NCI-H187 treated with DMSO at 0.1 percent for 48 hours (cell line): Measurements from ENCODE around the gene GRIK4.

Experiments
- DNase-seq: peaks from one replicate; lab custom pipeline; 2025; lab: John Stamatoyannopoulos, UW

Gene GRIK4

GRCh38 chr11:120954381-120954780 is 442.8 kb downstream of the GRIK4 start:
- DNase-seq = no peak

DNA sequence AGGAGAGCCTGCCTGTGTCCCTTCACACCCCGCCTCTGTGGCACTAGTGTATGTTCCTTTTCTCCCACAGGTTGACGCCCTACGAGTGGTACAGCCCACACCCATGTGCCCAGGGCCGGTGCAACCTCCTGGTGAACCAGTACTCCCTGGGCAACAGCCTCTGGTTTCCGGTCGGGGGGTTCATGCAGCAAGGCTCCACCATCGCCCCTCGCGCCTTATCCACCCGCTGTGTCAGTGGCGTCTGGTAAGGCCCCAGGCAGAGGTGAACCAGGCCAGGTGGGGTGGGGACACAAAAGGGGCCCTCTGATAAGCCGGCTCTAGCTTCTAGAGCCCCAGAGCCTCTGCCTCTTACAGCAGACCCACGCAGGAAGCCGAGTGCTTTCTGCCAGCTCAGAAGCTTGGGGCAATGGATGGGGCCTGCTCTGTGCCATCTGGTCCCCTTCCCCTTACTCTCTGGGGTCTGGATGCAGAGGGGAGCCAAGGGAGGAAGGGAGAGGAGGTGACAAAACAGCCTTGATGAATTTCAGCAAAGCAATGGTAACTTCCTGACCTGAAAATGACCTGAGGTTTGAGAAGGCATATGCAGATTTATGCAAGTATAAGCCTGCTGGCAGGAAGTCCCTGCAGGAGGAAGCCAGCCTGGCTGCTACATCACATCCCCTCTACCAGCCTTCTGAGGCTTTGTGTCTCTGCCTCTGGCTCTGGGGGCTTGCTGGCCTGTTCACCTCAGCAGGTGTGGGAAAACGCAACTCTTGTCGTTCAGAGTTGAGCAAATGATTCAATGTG is 445.4 kb downstream of the GRIK4 start:
- no peak for DNase-seq

- DNase-seq = no peak
Observed at GRCh38 chr11:120958185-120958584, 446.6 kb downstream of the GRIK4 start.

DNA sequence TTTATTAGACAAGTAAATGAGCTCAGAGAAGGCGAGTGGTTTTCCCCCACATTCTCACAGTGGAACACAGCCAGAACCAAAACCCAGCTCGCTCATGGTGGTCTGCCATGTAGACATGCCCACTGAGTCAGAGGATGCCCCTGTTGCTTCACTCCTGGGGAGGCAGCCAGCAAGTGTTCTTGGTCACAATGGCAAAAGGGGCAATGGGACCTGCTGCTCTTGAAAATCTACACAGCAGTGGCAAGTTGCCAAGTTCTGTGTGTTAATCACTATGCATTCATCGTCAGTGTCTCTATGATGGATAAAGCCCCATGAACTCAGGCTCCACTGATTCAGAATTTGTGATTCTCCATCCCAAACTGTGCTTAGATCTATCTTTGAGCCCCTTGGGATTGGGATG is 447.6 kb downstream of the GRIK4 start:
- no peak for DNase-seq

- no peak for DNase-seq
Observed at GRCh38 chr11:120964857-120965256, 453.3 kb downstream of the GRIK4 start.

GRCh38 chr11:120966840-120967239 is 455.3 kb downstream of the GRIK4 start:
- no peak for DNase-seq

DNA sequence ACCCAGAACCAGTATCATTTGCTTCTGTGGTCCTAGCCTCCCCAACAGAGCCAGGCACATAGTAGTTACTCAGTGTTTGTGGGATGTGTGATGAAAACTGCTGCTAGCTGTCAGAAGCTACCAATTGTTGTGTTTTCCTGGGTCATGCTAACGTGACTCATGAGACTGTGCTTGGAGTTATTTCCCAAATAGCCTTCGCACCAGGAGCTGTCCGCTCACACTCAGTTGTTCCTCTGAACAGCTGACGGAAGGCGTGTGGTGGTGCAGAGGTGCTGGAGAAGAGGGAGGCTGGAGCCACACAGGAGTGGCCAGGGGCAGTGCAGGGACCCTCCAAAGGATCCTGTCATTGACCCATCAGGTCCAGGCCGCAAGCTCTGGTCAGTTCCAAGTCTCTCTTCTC is 458.4 kb downstream of the GRIK4 start:
- DNase-seq = no peak

DNA sequence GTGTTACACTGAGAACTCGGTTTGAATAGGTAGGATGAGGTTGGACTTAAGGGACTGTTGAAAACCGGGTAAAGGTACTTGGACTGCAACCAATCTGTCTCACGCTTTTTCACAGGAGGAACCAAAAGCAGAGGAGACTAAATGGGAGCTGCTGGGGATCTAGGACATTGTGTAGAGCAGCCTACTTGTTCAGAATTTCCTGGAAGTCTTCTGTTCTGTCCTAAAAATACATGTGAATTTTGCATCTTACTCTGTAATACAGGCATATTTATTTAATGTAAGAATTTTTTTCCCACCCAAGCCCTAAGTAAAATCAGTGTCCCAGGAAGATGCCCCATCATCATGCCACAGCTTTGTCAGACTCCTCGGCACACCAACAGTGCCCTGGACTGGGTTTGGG is 460.3 kb downstream of the GRIK4 start:
- DNase-seq = no peak

DNA sequence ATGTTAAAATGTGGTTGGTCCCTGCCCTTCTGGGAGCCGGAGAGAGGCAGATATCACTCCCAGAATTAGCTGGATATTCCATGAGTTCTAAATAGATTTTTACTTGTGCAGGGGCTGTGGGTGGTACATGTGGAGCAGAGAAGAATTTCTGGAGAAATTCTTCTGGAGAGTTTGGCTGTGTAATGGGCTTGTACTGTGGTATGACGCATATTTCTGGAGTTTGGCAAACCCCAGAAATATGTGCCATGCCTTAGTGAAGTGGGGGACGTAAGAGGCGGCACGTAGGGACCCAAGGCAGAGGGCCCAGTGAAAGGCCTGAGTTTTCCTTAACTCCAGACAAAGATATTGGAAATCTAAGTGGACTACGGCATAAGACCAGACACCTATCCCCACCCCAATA is 461.1 kb downstream of the GRIK4 start:
- DNase-seq = no peak

GRCh38 chr11:120973501-120973900 is 462.0 kb downstream of the GRIK4 start:
- no peak for DNase-seq

- no peak for DNase-seq
Observed at GRCh38 chr11:120974466-120974865, 462.9 kb downstream of the GRIK4 start.

DNA sequence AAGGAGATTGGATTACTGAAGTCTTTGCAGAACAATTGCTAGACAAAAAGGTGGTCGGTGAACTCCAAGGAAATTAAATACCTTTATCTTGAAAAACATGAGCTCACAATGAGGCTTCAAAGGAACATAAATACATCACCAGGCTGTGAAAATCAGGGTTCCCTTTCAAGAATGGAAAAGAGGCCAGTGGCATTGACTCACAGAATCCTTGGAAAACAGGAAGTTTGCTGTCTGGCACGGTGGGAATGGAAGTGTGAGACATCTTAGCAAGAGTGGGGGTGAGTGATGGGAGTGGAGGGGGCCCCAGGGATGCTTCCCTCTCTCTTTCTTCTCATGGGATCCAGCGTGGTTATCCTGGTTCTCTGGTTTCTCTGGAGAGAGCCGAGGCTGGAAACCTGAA is 463.4 kb downstream of the GRIK4 start:
- no peak for DNase-seq

DNA sequence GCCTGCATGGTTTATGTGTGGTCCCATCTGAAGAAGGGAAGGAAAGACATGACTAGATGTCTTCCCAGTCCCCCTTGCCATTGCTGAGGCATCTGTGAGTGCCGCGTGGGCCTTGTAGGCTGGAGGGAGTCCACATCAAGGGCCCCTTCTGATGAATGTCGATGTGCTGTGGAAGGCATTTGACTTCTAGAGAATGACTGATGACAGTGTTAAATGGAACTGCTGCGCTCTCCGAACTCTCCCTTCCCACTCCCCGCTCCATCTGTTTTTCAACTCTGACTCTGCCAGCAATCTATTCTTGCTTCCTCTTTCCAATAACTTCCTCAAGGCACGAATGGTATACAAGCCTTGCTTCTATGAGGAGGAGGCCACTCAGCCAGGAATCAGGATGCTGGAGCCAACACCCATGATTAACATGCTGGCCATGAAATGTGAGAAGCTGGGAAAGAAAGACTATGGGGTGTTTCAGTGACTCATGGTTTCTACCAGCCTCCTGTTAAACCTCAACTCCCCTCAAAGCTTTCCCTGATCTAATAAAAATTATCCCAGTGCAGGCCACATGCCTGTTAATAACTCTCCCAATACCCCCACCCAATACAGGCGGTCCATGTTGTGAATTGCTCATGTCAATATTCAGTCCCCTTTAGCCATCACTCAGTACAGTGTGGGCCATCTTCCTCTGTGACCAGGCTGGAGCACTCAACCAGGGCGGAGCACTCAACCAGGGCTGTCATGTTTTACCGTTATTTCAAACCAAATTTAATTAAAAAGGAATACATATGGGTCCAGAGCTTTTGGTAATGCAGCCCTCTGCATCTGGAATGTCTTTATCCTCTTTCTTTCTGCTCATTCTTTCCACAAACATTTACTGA is 466.0 kb downstream of the GRIK4 start:
- DNase-seq = no peak

DNA sequence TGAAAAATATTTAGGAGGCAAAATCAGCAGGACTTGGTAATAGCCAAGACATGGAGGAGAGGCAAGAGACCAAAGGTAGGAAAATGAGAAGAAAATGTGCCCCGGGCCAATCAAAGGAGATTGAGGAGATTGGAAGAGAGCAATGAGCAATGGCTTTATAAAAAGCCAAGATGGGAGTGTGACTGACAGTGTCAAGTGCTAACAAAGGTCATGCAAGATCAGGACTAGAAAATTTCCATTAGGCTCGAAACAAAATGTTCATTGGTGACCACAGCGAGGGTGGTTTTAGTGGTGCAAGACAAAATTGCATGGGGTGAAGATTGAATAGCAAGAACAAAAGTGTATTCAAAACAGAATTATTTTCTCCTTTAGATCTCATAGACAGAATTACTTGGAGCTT is 467.2 kb downstream of the GRIK4 start:
- DNase-seq = no peak

DNA sequence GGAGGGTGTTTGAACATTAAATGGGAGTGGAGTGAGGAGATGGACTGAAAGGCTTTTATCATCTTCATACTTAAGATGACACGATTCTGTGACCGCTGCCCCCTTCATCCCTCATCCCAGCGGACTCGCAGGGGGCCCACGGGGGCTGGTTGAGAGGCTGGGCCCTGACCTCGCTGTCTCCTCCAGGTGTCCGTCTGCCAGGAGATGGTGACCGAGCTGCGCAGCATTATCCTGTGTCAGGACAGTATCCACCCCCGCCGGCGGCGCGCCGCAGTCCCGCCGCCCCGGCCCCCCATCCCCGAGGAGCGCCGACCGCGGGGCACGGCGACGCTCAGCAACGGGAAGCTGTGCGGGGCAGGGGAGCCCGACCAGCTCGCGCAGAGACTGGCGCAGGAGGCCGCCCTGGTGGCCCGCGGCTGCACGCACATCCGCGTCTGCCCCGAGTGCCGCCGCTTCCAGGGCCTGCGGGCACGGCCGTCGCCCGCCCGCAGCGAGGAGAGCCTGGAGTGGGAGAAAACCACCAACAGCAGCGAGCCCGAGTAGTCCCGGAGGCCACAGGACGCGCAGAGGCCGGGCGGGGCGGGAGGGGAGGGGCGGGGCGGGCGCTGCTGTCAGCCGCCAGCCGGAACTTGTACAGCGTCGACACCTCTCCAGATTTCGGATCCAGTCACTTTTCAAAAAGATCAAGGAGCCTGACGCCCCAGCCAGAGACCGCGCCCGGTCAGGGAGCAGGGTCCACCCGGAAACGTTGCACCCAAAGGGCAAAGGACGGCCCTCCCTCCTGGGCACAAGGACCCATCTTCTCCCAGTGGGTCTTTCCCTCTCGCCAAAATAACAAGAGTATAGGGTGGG is 474.4 kb downstream of the GRIK4 start:
- DNase-seq = no peak

DNA sequence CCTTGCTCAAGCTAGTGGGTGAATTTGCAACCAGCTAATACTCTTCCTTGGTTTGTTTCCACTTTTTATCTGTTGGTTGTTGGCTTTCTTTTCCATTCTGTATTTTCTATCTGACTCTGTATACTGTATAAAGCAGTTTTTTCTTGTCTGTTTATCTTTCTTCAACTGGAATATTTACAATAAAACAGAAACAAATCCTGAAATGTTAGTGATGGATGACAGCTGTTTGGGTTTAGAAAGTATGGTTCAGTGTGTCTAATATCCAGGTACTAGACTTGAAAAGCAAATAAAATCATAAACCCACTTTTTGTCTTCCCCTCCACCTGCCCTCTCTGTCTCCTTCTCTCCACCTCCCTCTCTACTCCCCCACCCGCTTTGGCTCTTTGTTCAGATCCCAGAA is 477.1 kb downstream of the GRIK4 start:
- DNase-seq = no peak

- no peak for DNase-seq
Observed at GRCh38 chr11:120991830-120992686, 480.5 kb downstream of the GRIK4 start.

DNA sequence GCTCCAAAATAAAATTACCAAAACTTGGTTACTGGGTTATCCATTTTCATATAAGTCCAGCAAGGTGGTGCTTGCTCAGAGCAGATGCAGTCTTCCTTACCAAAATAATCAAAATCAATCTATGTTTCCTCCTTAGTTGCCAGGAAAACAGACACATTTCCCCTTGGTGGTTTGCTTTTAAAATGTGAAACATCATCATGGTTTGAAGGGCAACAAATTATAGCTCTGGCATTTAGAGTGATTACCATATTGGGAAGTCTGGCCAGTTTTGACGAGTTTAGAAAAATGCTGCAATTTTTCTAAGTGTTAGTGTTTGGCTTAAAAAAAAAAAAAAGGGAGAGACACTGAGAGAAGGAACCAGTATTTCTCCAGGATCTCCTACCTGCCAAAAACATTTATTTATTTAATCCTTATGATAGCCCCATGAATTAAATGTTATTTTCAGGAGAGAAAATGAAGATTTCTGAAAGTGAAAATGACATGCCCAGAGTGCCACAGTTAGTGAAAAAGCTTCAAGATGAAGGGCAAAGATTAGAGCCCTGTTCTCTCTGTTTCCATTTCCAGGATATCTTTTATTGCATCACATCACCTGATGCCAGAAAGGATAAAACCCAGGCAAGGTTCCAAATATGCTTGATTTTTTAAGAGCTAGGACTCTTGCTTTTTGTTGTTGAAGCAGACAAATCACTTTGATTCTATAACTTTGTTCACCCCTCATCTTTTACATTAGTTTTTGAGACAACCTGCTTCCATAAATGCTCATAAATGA is 482.7 kb downstream of the GRIK4 start:
- no peak for DNase-seq

- DNase-seq = no peak
Observed at GRCh38 chr11:120995184-120995583, 483.6 kb downstream of the GRIK4 start.

DNA sequence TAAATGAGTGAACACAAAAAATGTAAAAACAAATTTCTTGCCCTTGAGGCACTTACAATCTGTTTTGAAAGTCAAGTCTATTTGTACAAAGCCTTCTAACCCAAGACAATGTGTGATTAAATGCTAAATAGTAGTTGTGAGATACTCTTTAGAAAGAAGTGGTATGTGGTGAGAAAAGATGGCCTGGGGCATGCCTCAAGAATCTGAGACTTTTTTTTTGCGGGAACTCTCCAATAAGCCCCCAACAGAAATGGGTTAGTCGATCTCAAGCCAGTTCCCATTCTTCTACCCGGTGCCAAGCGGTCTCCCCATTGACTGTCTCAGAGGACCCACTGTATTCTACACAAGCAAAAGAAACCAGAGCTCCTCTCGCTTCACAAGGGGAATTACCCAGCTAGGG is 485.4 kb downstream of the GRIK4 start:
- DNase-seq = no peak

GRCh38 chr11:120998581-120998980 is 487.0 kb downstream of the GRIK4 start:
- DNase-seq = no peak
